MV-4-11 (cell line): ENCODE measurements around the gene GLE1.
A peak's percentile ranks its signal among the peaks of the same experiment; 100 is the strongest.

Source experiments
- DNase-seq: peaks from one replicate; lab custom pipeline; 2025; lab: John Stamatoyannopoulos, UW

The GLE1 gene, protein sequence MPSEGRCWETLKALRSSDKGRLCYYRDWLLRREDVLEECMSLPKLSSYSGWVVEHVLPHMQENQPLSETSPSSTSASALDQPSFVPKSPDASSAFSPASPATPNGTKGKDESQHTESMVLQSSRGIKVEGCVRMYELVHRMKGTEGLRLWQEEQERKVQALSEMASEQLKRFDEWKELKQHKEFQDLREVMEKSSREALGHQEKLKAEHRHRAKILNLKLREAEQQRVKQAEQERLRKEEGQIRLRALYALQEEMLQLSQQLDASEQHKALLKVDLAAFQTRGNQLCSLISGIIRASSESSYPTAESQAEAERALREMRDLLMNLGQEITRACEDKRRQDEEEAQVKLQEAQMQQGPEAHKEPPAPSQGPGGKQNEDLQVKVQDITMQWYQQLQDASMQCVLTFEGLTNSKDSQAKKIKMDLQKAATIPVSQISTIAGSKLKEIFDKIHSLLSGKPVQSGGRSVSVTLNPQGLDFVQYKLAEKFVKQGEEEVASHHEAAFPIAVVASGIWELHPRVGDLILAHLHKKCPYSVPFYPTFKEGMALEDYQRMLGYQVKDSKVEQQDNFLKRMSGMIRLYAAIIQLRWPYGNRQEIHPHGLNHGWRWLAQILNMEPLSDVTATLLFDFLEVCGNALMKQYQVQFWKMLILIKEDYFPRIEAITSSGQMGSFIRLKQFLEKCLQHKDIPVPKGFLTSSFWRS

DNA sequence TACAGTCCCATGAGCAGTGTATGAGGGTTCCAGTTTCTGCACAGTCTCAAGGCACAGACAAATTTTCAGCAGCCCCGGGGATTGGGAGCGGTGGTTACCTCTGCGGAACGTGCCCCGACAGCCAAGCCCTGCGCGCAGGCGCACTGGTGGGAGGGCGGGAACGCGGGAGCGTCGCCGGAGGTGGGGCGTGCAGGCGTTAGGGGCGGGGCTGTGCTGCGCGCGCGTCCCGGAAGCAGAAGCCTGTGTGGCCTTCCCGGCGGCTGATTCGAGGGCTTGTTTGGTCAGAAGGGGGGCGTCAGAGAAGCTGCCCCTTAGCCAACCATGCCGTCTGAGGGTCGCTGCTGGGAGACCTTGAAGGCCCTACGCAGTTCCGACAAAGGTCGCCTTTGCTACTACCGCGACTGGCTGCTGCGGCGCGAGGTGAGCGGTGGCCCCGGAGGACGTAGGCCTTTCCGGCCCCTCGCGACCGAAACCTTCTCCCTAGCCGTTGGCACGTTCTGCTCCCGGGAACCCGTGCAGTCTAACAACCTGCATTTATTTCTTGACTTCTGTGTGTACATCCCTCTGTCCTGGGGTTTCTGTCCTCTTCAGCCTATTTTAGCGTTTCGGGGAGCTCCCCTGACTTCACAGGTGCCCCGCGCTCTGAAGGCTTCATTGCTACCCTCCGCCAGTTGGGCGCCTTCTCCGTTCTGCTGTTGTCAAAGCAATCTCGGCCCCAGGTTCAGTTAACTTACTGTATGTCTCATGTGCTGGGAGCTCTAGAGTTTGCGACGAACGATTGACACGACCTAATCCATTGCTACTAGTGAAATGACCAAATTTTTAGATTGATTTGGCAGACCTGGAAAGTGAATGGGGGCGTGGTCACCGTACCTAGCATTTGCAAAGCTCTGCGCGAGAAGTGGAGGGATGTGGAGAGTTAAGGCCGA lies at the start of gene GLE1:
Gene GLE1, plus strand, starts transcription at position 235 of the 929 bp plus-strand sequence. Its CDS starts 87 bp downstream, at position 322.
- DNase-seq: peak; percentile 86

DNA sequence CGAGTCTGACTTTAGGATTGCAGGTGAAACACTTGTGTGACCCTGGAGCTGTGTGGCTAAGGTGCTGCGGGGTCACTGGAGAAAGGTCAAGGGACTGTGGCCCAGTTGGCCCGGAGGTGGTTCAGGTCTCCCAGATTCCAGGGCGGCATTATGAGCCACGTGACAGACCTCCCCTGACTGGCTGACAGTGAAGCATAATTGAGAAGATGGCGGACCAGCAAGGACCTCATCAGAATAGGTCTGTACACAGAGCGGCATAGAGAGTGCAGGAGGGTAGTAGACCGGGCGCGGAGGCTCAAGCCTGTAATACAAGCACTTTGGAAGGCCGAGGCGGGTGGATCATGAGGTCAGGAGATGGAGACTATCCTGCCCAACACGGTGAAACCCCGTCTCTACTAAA lies 49.5 kb upstream of the GLE1 start:
- no peak for DNase-seq

DNA sequence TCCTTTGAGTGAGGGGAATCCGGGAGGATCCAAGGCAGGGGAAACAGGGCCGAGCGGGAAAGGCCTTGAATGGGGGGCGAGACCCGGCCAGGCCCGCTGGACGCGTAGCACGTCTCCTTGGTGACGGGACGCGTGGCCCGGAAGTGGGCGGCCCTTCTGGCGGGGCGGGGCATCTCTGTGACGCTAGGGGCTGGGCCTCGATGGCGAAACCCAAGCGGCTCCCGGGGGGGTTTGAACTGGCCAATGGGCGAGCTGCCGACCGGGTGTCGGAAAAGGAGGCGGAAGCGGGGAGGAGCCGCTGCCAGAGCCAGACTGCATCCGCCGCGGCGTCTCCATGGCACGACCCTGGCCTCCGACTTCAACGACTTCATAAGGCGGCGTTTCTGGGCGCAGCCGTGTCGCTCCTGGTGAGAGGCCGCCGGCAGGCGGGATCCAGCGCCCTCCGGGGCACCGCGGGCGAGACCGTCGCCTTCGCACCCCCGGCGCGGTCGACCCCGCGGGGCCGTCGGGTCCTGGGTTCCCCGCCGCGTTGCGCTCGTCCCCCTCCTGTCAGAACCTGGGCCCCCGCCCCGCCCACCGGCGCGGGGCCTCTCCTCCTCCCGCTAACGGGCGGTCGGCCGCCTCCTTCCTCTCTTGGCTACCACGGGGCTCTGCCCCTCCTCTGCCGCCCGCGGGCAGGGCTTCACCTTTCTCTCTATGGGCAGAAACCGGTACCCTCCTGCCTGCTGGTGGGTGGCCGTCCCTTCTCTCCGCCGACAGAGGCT lies 48.5 kb upstream of the GLE1 start, which contains the start of gene ODF2:
Gene ODF2, plus strand, starts transcription at position 158 of the 764 bp plus-strand sequence. Its CDS starts 86 bp downstream, at position 244.
- DNase-seq: peak; percentile 92

DNA sequence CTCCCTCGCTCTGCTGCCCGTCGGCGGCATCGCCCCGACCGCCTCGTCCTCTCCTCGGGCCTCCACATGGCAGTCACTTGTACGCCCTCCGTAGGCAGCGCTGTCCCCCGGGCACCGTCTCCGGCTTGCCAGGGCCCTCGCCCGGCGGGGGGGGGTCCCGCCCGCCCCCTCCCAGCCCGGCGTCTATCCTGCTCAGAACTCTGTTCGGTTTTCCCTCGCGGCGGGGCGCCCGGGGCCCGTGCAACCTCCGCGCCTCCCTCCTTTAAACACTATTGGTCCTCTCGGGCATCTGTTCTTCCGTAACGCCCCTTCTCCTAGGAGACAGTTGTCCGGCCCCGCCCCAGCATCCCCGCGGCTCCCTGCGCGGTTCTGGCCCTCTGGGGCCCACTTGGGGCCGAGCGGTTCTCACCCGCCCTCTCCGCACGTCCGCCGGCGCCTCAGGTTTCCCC lies 47.9 kb upstream of the GLE1 start:
- peak; percentile 64 for DNase-seq

DNA sequence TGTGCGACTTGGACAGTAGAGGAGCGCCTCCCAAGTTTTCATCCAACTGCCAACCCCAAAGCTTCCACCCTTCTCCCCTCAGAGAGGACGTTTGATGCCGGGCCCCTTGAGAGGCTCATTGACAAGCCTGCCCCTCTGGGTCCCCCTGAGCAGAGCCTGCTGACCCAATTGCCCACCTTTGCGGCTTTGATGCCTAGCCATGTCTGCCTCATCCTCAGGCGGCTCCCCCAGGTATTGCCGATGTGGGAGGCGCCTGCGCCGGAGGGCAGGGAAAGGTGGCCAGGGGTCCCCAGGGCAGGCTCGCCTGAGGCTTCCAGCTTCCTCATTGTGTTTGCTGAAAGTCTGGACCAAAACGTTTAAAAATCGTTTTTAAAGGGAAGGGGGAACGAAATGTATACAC lies 47.3 kb upstream of the GLE1 start:
- DNase-seq: no peak

DNA sequence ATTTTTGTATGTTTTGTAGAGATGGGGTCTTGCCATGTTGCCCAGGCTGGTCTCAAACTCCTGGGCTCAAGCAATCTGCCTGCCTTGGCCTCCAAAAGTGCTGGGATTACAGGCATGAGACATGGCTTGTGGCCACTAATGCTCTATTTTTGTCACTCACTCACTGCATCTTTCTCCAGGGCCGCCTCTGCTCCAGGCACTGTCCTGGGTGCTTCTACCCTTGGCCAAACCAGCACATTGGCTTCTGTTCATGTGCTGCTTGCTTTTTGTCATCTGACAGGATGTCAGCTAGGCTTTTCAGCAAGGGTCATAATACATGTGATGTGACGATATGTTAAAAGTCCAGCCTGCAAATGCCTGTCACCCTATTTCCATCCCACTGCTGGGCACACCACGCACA lies 45.5 kb upstream of the GLE1 start:
- no peak for DNase-seq

DNA sequence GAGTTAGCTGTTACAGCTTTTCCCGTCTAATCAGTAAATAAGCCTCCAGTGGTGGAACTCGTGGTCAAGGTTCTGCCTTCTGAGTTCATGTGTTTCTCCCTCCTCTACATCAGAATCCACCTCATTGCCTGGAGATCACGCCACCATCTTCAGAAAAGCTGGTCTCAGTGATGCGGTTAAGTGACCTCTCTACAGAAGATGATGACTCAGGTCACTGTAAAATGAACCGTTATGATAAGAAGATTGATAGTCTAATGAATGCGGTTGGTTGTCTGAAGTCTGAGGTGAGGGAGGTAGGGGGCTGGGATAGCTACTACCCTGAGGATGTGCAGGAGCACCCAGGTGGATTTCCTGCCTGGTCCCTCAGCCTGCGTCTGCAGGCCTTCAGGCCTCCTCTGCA lies 35.4 kb upstream of the GLE1 start:
- no peak for DNase-seq

DNA sequence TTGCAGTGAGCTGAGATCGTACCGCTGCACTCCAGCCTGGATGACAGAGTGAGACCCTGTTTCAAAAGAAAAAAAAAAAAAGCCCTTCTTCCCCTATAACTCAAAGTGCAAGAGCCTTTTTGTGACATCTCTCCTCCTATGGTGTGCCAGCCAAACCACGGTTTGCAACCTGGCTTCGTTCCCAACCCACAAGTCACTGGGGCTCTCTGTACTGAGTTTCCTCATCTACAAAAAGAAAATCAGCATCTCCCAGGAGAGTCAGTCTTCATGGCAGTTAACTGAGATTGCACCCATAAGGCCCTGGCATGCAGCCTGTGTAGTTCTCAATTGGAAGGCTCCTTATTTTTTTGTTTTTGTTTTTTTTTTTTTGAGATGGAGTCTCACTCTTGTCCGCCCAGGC lies 34.0 kb upstream of the GLE1 start:
- DNase-seq: peak; percentile 90

DNA sequence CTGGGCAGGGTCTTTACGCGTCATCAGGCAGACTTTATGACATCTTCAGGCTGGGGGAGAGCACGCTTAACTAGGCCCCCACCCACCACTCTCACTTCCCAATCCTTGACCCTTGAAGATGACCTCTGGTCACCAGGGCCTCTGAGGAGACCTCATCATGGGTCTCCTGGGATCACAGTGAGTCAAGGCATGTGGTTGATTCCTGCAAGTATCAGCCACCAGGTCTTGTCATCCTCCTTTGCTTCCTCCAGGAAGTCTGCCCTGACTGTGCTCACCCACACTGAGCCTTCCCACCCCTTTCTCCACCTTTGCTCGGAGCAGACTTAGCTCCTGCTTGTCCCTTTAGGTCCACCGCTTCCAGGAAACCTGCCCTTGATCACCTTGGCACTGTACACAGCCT lies 31.4 kb upstream of the GLE1 start:
- peak; percentile 8 for DNase-seq

DNA sequence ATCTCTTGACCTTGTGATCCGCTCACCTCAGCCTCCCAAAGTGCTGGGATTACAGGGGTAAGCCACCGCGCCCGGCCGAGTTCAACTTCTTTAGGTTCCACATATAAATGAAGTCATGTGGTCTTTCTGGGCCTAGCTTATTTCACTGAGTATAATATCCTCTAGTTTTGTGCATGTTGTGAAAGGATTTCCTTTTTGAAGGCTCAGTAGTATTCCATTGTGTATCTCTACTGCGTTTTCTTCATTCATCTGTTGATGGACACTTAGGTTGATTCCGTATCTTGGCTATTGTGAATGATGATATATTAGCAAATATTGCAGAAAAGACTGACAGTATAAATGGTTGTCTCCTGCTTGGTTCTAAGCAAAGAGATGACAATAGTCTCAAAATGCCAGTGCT lies 28.7 kb upstream of the GLE1 start:
- no peak for DNase-seq

DNA sequence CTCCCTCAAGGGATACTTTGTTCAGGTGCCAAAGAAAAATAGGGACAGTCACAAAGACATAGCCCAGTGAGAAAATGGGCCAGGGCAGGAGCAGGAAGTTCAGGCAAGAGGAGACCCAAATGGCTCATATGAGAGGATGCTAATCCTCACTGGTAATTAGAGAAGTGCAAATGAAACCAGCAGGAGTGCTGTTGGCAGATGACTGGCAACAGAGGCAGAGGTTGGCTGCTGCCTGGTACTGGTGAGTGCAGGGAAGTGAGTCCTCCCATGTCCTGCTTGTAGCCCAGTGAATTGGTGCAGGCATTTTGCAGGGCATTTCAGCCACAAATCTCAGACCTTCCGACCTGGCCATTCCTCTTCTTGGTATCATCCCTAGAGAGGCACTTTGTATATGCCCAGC lies 25.3 kb upstream of the GLE1 start:
- DNase-seq: peak; percentile 70

DNA sequence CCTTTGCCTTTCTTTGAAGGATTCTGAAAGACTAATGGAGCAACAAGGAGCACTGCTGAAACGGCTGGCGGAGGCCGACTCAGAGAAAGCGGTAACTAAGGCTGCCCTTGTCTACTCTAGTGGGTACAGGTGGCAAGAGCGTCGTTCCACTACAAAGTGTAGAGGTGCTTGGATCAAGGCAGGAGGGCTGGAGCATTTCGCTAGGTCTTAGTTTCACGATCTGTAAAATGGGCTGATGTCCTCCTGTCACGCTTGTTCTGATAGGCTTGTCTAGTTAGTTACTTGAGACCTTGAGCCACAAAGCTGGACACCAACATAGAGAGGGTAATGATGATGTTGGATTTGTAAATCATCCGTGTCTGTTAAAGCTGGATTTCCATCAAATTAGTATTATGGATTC lies 23.0 kb upstream of the GLE1 start:
- DNase-seq: no peak

DNA sequence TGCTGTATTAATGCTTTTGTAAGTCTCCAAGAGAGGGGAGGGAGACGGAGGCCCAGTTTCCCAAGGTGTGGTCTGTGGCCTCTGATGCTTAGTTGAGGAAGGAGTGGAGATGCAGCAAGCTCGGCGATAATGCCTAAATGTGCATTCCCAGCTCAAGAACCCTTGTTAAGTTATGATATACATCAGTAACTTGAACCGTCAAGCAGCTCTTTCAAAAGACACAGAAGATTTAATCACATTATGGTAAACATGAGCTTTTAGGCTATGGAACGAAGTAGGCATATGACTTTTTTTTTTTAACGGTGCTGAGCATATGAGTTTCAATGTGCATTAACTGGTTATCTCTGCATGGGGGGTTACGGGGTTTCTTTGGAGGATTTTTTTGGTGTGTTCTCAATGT lies 22.3 kb upstream of the GLE1 start:
- no peak for DNase-seq

DNA sequence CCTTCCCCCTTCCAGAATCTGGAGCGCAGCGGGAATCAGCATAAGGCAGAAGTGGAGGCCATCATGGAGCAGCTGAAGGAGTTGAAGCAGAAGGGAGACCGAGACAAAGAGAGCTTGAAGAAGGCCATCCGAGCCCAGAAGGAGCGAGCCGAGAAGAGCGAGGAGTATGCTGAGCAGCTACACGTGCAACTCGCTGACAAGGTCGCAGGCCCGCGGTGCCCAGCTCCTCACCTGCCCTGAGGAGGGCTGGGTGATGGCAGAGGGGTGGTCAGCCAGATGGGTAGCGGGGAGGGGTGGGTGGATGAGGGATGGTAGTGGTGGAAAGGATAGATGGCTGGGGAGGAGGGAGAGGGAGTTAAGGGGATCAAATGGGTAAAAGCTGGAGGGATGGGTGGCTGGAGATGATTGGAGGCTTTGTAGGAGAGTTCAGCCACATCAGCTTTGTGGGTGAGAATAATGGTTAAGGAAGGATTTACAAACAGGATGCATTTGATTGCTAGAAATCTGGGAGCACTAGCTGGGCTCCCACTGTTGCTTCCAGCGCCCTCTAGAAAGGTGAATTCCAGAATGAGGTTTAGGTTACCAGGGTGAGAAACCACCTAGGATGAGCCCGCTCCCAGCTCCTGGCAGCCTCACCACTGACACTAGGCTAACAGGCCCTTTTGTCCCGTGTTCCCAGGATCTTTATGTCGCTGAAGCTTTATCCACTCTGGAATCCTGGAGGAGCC lies 19.7 kb upstream of the GLE1 start:
- DNase-seq: no peak

DNA sequence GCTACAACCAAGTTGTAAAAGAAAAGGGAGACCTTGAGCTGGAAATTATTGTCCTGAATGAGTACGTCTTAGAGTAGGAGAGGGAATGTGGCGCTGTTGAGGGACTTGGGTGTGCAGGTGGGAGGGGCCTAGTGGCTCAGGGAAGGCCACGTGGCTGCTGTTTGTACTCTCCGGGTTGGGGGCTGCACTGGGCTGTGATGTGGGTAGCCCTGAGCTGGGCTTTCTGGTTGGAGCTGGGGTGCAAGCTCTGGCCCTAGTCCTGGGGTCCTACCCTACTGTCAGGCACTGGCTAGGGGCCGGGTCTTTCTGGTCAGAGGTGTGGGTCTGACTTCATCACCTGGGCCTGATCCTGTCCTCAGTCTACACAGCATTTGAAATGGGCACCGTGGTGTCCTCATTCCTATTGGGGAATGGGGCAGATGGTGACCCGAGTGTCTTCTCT lies 19.1 kb upstream of the GLE1 start:
- DNase-seq: no peak

DNA sequence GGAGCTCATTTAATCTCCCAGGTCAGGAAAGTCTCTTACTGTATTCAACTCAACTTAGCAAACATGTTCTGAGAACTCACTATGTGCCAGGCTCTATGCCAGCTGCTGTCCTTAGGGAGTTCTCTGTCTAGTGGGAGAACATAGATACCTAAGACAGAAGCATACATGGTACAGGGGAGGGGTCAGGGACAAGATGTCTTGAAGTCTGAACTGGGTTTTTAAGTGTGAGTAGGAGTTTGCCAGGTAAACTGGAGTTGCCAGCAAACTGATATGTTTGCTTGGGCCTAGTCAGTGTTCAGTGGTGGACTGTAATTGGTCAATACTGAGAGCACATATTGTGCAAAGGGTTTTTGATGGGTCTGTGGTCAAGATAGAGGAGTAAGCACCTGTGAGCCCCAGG lies 18.3 kb upstream of the GLE1 start:
- no peak for DNase-seq

DNA sequence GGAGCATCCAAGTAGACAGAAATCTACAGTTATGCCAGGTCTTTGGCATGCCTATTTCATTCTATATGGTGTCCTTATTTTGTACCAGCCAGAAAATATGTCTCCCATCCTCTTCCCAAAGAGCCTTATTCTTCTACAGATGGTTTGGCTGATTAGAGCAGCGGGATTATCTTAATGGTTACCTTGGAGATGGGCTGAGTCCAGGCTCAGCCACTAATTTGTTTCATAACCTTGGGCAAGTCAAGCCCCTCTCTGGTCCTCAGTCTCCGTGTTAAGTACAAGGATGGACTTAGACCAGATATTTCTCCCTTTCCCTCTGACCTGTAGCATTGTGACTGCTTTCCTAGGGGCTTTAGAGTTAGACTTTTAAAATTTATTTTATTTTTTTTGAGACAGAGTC lies 11.1 kb upstream of the GLE1 start:
- no peak for DNase-seq

DNA sequence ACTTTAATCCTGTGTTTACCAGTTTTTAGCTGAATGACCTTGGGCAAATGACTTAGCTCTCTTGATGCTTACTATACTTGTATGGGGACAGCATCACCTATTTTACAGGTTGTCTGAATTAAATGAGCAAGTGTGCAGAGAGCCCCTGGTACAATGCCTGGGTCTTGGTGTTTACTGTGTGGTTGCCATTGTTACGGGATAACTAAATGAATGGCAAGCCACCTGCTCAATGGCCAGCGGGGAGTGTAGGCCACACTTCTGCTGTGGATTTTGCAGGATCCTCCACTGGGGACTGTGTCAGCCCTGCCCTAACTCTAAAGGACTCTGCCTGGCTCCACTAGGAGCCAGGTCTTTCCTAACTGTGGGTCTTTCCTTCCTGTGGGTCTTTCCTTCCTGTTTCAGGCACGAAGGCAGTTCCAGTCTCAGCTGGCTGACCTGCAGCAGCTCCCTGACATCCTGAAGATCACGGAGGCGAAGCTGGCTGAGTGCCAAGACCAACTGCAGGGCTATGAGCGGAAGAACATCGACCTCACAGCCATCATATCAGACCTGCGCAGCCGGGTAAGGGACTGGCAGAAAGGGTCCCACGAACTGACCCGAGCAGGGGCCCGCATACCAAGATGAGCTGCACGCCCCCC lies 10.3 kb upstream of the GLE1 start:
- no peak for DNase-seq

DNA sequence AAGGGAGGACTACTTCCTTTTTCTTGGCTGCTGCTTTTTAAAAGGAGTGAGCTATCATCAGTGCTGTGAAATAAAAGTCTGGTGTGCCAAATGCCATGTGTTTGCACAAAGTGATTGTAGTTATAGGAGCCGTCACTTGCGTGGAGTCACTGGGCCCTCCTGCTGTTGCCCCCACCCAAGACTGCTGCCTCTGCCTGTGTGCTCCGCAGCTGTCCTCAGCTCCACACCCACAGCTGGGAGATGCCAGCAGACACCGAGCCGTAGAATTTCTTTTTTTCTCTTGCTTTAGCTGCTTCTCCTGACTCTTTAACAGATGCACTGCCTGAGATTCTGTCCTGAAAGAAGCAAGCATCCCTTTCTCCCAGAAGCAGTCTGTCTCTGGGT lies 9.8 kb upstream of the GLE1 start:
- no peak for DNase-seq

DNA sequence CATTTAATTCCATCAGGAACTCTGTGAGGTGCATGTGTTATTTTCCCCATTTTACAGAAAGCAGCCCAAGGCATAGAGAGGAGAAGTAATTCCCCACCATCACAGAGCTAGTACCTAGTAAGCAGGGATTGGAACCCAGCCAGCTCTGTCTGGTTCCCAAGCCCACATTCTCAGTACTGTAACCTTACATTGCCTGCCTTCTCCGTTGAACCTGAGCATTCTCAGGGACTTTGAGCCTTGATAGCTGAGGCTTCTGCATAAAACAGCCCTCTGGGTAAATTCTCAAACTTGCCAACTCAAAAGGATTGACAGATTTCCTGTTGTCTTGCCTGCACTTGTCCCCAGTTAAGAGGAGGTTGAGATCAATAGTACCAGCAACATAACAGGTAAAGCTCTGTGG lies 9.2 kb upstream of the GLE1 start:
- no peak for DNase-seq
